Measurements from ENCODE around the gene CCS. TPM values are rescaled to one million over a fixed set of nuclear protein-coding genes. Genes with fewer than 3 reads are reported as not detected.
"Not testable (repeated sequence)": the region's sequence is repeated elsewhere in the genome, so short reads cannot be mapped to it uniquely, and the experiment has no call there.

Gene CCS
- total RNA-seq, 1 experiment from 2014 or later, result 24.6 TPM

DNA sequence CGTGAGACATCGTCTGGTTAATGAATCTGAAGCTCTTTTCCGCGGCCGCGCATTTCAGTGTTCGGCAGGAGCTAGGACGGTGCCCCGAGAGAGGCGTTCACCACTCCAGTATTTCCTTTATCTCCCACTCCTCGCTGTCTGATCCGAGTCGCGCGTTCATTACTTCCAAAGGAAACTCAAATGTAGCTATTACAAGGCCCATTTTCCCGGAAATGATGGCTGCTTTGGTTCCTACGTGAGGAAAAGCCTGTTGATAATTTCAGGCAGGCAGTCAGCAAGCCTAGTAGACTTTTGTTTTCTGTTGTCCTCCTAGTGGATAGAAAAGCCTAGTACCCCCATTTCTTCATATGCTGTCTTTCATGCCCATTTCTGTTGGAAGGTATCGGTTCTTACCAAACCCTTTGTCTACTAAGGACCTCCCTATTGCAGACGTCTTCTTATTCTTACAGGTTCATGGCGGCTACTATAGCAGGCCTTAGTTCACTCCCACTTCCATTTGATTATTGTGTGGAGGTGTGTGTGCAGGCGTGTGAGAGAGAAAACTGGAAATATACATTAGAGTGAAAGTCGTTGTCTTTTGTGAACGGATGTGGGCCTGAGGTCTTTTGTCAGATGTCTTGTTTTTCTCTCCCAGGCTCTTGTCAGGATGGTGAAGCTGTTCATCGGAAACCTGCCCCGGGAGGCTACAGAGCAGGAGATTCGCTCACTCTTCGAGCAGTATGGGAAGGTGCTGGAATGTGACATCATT lies 46.3 kb downstream of the CCS start:
- peaks cover 52% of the 10 kb centered on the region for H4K20me1 ChIP-seq (ENCODE audit: insufficient read depth, low read depth, low read length)
- H3K79me2 ChIP-seq (ENCODE audit: low read length), result peaks cover 65% of the 10 kb centered on the region
- H3K9me2 ChIP-seq (replicated peaks; ENCODE audit: insufficient read depth, low read length), result no peaks in the 10 kb centered on the region
- peak overlapping the region; percentile 99 for H3K4me3 ChIP-seq (ENCODE audit: low read length)
- H3K36me3 ChIP-seq (ENCODE audit: insufficient read depth, low read length), result peaks cover 61% of the 10 kb centered on the region
- peak overlapping the region; percentile 88 for H3K27ac ChIP-seq (ENCODE audit: low read length)
- no peaks in the 10 kb centered on the region for H3K27me3 ChIP-seq (ENCODE audit: low read length)
- H2AFZ ChIP-seq (ENCODE audit: low read length), result no peak overlapping the region
- peak overlapping the region; percentile 97 for H3K9ac ChIP-seq (ENCODE audit: low read length)
- H3K9me3 ChIP-seq (ENCODE audit: low read length), result no peaks in the 10 kb centered on the region
- H3K4me1 ChIP-seq (ENCODE audit: low read length), result peaks cover 53% of the 10 kb centered on the region
- peak overlapping the region; percentile 99 for H3K4me2 ChIP-seq (ENCODE audit: low read depth, low read length, poor library complexity, severe bottlenecking)
- peak; percentile 56 for DNase-seq

DNA sequence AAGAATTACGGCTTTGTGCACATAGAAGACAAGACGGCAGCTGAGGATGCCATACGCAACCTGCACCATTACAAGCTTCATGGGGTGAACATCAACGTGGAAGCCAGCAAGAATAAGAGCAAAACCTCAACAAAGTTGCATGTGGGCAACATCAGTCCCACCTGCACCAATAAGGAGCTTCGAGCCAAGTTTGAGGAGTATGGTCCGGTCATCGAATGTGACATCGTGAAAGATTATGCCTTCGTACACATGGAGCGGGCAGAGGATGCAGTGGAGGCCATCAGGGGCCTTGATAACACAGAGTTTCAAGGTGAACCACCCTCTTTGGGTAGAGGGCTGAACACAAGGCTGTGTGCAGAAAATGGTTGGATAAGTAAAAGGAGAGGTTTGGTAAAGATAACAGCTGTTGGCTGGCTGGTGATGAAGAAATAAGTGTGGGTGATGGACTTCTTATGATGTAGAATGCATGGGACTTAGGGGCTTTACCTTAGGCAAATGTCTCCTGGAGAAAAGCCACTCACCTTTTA lies 46.9 kb downstream of the CCS start:
- Histone ChIP-seq H3K36me3 (ENCODE audit: insufficient read depth, low read length) (peaks cover 62% of the 10 kb centered on the region), H4K20me1 (ENCODE audit: insufficient read depth, low read depth, low read length) (peaks cover 58% of the 10 kb centered on the region), H3K4me3 (ENCODE audit: low read length) (peak overlapping the region; percentile 99), H3K79me2 (ENCODE audit: low read length) (peaks cover 66% of the 10 kb centered on the region), H3K4me2 (ENCODE audit: low read depth, low read length, poor library complexity, severe bottlenecking) (peak overlapping the region; percentile 99), H3K4me1 (ENCODE audit: low read length) (peaks cover 53% of the 10 kb centered on the region), H3K9ac (ENCODE audit: low read length) (peak overlapping the region; percentile 97), H3K27ac (ENCODE audit: low read length) (peak overlapping the region; percentile 88)
- H2AFZ ChIP-seq (ENCODE audit: low read length); H3K9me2 ChIP-seq (replicated peaks; ENCODE audit: insufficient read depth, low read length); H3K9me3 ChIP-seq (ENCODE audit: low read length); DNase-seq; H3K27me3 ChIP-seq (ENCODE audit: low read length): not testable (repeated sequence)

DNA sequence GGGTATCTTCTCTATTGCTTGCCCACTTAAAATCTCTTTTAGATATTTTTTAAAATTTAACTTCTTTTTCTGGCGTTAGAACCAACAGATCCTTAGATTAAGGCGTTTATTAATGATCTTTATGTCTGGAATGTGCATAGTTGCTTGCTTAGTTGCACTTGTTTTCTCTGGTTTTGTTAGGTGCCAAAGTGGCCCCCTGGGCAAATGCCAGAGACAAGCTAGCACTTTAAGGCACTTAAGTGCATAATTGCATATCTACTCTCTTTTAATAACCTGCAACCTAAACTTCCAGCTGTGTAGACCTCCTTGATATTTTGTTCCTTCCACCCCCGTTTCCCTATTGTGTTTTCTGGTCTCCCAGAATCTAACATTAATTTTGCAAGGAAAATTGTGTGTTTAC lies 48.8 kb downstream of the CCS start:
- no peaks in the 10 kb centered on the region for H3K27me3 ChIP-seq (ENCODE audit: low read length)
- 0 out of 2 replicates have a peak overlapping the region, but pooled peaks have one; percentile 97 for H3K9ac ChIP-seq (ENCODE audit: low read length)
- H4K20me1 ChIP-seq (ENCODE audit: insufficient read depth, low read depth, low read length), result peaks cover 78% of the 10 kb centered on the region
- no peak overlapping the region for H2AFZ ChIP-seq (ENCODE audit: low read length)
- H3K4me3 ChIP-seq (ENCODE audit: low read length), result peak overlapping the region; percentile 99; the same call in 1 of the 2 replicates
- no peak for DNase-seq
- peak overlapping the region; percentile 99 for H3K4me2 ChIP-seq (ENCODE audit: low read depth, low read length, poor library complexity, severe bottlenecking)
- H3K36me3 ChIP-seq (ENCODE audit: insufficient read depth, low read length), result peaks cover 82% of the 10 kb centered on the region
- H3K4me1 ChIP-seq (ENCODE audit: low read length), result peaks cover 53% of the 10 kb centered on the region
- H3K27ac ChIP-seq (ENCODE audit: low read length), result peak overlapping the region; percentile 28; the same call in 1 of the 2 replicates
- H3K9me2 ChIP-seq (replicated peaks; ENCODE audit: insufficient read depth, low read length), result no peaks in the 10 kb centered on the region
- H3K9me3 ChIP-seq (ENCODE audit: low read length), result no peaks in the 10 kb centered on the region
- H3K79me2 ChIP-seq (ENCODE audit: low read length), result peaks cover 86% of the 10 kb centered on the region

DNA sequence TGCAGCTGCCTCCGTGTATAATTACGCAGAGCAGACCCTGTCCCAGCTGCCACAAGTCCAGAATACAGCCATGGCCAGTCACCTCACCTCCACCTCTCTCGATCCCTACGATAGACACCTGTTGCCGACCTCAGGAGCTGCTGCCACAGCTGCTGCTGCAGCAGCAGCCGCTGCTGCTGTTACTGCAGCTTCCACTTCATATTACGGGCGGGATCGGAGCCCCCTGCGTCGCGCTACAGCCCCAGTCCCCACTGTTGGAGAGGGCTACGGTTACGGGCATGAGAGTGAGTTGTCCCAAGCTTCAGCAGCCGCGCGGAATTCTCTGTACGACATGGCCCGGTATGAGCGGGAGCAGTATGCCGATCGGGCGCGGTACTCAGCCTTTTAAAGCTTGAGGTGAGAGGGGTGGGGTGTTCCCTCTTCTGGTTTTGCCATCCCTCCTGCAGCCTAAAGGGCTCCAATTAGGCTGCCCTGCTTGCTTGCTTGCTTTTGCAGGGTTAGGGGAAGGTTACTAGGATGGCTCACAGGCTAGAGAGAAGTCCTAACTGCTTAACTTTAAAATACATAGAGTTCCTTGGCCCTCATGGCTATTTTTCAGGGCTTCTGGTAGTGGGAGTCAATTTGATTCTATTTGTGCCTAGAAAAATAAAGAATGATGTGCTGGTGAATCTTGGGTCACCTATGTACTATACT lies 50.9 kb downstream of the CCS start:
- no peaks in the 10 kb centered on the region for H3K9me3 ChIP-seq (ENCODE audit: low read length)
- H3K4me2 ChIP-seq (ENCODE audit: low read depth, low read length, poor library complexity, severe bottlenecking), result no peak overlapping the region
- no peak for DNase-seq
- no peak overlapping the region for H3K4me3 ChIP-seq (ENCODE audit: low read length)
- H3K27me3 ChIP-seq (ENCODE audit: low read length), result no peaks in the 10 kb centered on the region
- H4K20me1 ChIP-seq (ENCODE audit: insufficient read depth, low read depth, low read length), result peaks cover 77% of the 10 kb centered on the region
- H3K79me2 ChIP-seq (ENCODE audit: low read length), result peaks cover 97% of the 10 kb centered on the region
- H3K9ac ChIP-seq (ENCODE audit: low read length), result no peak overlapping the region
- H2AFZ ChIP-seq (ENCODE audit: low read length), result no peak overlapping the region
- no peaks in the 10 kb centered on the region for H3K9me2 ChIP-seq (replicated peaks; ENCODE audit: insufficient read depth, low read length)
- peaks cover 88% of the 10 kb centered on the region for H3K36me3 ChIP-seq (ENCODE audit: insufficient read depth, low read length)
- H3K27ac ChIP-seq (ENCODE audit: low read length), result no peak overlapping the region
- peaks cover 42% of the 10 kb centered on the region for H3K4me1 ChIP-seq (ENCODE audit: low read length)

GRCh38 chr11:66646828-66647227 lies 53.8 kb downstream of the CCS start:
- Histone ChIP-seq H2AFZ (ENCODE audit: low read length) (no peak overlapping the region), H3K36me3 (ENCODE audit: insufficient read depth, low read length) (peaks cover 73% of the 10 kb centered on the region), H3K9me2 (replicated peaks; ENCODE audit: insufficient read depth, low read length) (no peaks in the 10 kb centered on the region), H3K4me3 (ENCODE audit: low read length) (no peak overlapping the region), H3K27ac (ENCODE audit: low read length) (no peak overlapping the region), H3K9me3 (ENCODE audit: low read length) (no peaks in the 10 kb centered on the region), H3K79me2 (ENCODE audit: low read length) (peaks cover 85% of the 10 kb centered on the region), H4K20me1 (ENCODE audit: insufficient read depth, low read depth, low read length) (peaks cover 59% of the 10 kb centered on the region), H3K9ac (ENCODE audit: low read length) (no peak overlapping the region), H3K4me2 (ENCODE audit: low read depth, low read length, poor library complexity, severe bottlenecking) (no peak overlapping the region), H3K4me1 (ENCODE audit: low read length) (peaks cover 15% of the 10 kb centered on the region), H3K27me3 (ENCODE audit: low read length) (no peaks in the 10 kb centered on the region)
- DNase-seq, result no peak

GRCh38 chr11:66649903-66650302 lies 56.9 kb downstream of the CCS start:
- Histone ChIP-seq H3K27ac (ENCODE audit: low read length) (no peak overlapping the region), H3K4me3 (ENCODE audit: low read length) (no peak overlapping the region), H3K9me3 (ENCODE audit: low read length) (no peaks in the 10 kb centered on the region), H3K79me2 (ENCODE audit: low read length) (peaks cover 72% of the 10 kb centered on the region), H4K20me1 (ENCODE audit: insufficient read depth, low read depth, low read length) (peaks cover 28% of the 10 kb centered on the region), H3K4me2 (ENCODE audit: low read depth, low read length, poor library complexity, severe bottlenecking) (no peak overlapping the region), H3K9ac (ENCODE audit: low read length) (no peak overlapping the region), H2AFZ (ENCODE audit: low read length) (no peak overlapping the region), H3K9me2 (replicated peaks; ENCODE audit: insufficient read depth, low read length) (no peaks in the 10 kb centered on the region), H3K4me1 (ENCODE audit: low read length) (no peaks in the 10 kb centered on the region), H3K36me3 (ENCODE audit: insufficient read depth, low read length) (peaks cover 57% of the 10 kb centered on the region), H3K27me3 (ENCODE audit: low read length) (no peaks in the 10 kb centered on the region)
- no peak for DNase-seq

DNA sequence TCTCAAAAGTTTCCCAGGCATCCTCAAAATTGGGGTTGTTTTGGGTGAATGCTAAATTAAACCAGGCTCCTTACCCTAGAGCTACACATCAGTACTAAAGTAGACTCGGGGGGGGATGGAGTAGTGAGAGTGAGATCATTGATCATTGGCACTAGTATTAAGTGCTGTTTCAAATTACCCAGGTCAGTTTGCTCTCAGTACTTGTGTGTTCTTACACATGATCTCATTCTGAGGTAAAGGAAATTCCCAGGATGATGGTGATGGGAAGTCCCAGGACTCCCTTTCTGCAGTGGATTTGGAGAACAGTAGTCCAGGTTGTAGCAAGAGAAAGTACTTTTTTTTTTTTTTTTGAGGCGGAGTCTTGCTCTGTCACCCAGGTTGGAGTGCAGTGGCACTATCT lies 58.0 kb downstream of the CCS start:
- Histone ChIP-seq H3K79me2 (ENCODE audit: low read length) (peaks cover 67% of the 10 kb centered on the region), H3K27ac (ENCODE audit: low read length) (no peak overlapping the region), H3K9me2 (replicated peaks; ENCODE audit: insufficient read depth, low read length) (no peaks in the 10 kb centered on the region), H3K27me3 (ENCODE audit: low read length) (no peaks in the 10 kb centered on the region), H3K9me3 (ENCODE audit: low read length) (no peaks in the 10 kb centered on the region), H3K4me3 (ENCODE audit: low read length) (no peak overlapping the region), H3K4me1 (ENCODE audit: low read length) (no peaks in the 10 kb centered on the region), H2AFZ (ENCODE audit: low read length) (no peak overlapping the region), H4K20me1 (ENCODE audit: insufficient read depth, low read depth, low read length) (peaks cover 17% of the 10 kb centered on the region), H3K36me3 (ENCODE audit: insufficient read depth, low read length) (peaks cover 50% of the 10 kb centered on the region), H3K4me2 (ENCODE audit: low read depth, low read length, poor library complexity, severe bottlenecking) (no peak overlapping the region), H3K9ac (ENCODE audit: low read length) (no peak overlapping the region)
- no peak for DNase-seq

DNA sequence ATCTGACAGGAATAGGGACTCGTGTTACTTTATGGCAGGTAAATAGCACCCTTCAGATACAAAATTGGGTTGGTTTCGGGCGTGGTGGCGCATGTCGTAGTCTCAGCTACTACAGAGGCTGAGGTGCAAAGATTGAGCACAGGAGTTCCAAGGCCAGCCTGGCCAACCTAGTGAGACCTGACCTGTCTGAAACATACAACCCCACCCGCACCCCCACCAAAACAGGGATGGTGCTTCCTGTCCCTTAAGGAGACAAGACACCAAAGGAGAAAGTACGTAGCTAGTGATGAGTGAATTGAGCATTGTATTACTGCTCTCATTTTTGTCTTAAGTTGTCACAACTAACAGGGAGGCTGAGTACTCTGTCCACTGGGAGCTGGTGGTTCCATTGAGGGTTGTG lies 59.7 kb downstream of the CCS start:
- peaks cover 51% of the 10 kb centered on the region for H3K79me2 ChIP-seq (ENCODE audit: low read length)
- no peak overlapping the region for H3K9ac ChIP-seq (ENCODE audit: low read length)
- H3K27ac ChIP-seq (ENCODE audit: low read length), result no peak overlapping the region
- peaks cover 34% of the 10 kb centered on the region; the same call in 1 of the 2 replicates for H3K36me3 ChIP-seq (ENCODE audit: insufficient read depth, low read length)
- H3K9me3 ChIP-seq (ENCODE audit: low read length), result no peaks in the 10 kb centered on the region
- H2AFZ ChIP-seq (ENCODE audit: low read length), result no peak overlapping the region
- H4K20me1 ChIP-seq (ENCODE audit: insufficient read depth, low read depth, low read length), result 0 out of 2 replicates have a peak, but pooled peaks cover 7% of the 10 kb centered on the region
- H3K9me2 ChIP-seq (replicated peaks; ENCODE audit: insufficient read depth, low read length), result no peaks in the 10 kb centered on the region
- no peak overlapping the region for H3K4me3 ChIP-seq (ENCODE audit: low read length)
- H3K4me1 ChIP-seq (ENCODE audit: low read length), result peaks cover 1% of the 10 kb centered on the region
- no peak overlapping the region for H3K4me2 ChIP-seq (ENCODE audit: low read depth, low read length, poor library complexity, severe bottlenecking)
- DNase-seq, result no peak
- H3K27me3 ChIP-seq (ENCODE audit: low read length), result no peaks in the 10 kb centered on the region

All from Karpas-422 (cell line).